Stimulated activated naive CD8-positive, alpha-beta T cell treated with anti-CD3 and anti-CD28 coated beads, Interleukin-15, Interleukin-2, amounts not matched to agents 100 ng/mL and 50 ng/mL, for 24 hours (primary cell): ENCODE measurements around the gene DOCK2.

ENCODE experiments used
- H3K27ac Mint-ChIP-seq: one replicate; pipeline ENCODE4 v1.8.0; 2021; ENCODE audit warnings: mild to moderate bottlenecking, mixed read lengths
- H3K27me3 Mint-ChIP-seq: one replicate; pipeline ENCODE4 v1.8.0; 2021; ENCODE audit warnings: mixed read lengths
- H3K36me3 Mint-ChIP-seq: one replicate; pipeline ENCODE4 v1.8.0; 2021; ENCODE audit warnings: low read depth, mixed read lengths
- H3K4me1 Mint-ChIP-seq: one replicate; pipeline ENCODE4 v1.8.0; 2021; ENCODE audit warnings: low read depth, mixed read lengths
- H3K4me3 Mint-ChIP-seq: one replicate; pipeline ENCODE4 v1.8.0; 2021; ENCODE audit warnings: mild to moderate bottlenecking, mixed read lengths
- H3K9me3 Mint-ChIP-seq: one replicate; pipeline ENCODE4 v1.8.0; 2021; ENCODE audit warnings: mixed read lengths

The DOCK2 gene

GRCh38 chr5:170039830-170040229, 402.8 kb downstream of the DOCK2 start:
- Mint-ChIP-seq H3K36me3 (peaks cover 76% of the 10 kb centered on the region), H3K27me3 (no peaks in the 10 kb centered on the region), H3K4me1 (no peaks in the 10 kb centered on the region), H3K9me3 (no peaks in the 10 kb centered on the region), H3K4me3 (no peak overlapping the region), H3K27ac (no peak overlapping the region)

DNA sequence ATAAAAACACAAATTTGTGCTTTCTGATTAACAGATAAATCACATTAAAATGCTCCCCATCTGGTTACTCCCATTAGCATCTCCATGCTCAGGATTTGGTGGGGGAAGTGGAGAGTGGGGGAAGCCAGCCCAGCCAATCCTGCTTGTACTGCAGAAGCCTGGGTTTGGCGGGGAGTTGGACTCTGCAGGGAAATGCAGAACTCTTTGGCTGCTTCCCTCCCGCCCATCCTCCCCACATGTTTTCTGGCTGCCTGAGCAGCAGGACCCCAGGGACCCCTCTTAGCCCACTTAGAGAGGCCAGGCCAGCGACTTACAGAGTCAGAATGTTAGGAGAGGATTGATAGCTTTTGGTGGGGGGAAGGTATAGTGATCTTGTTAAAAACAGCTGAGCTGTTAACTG, 409.2 kb downstream of the DOCK2 start:
- no peaks in the 10 kb centered on the region for H3K4me1 Mint-ChIP-seq

GRCh38 chr5:170049713-170050112, 412.6 kb downstream of the DOCK2 start:
- peaks cover 84% of the 10 kb centered on the region for H3K36me3 Mint-ChIP-seq
- H3K4me3 Mint-ChIP-seq = no peak overlapping the region
- no peaks in the 10 kb centered on the region for H3K9me3 Mint-ChIP-seq
- H3K27ac Mint-ChIP-seq = no peak overlapping the region
- no peaks in the 10 kb centered on the region for H3K27me3 Mint-ChIP-seq
- no peaks in the 10 kb centered on the region for H3K4me1 Mint-ChIP-seq

More for the DNA sequence above, 409.2 kb downstream of the DOCK2 start:
- H3K4me3 Mint-ChIP-seq = no peak overlapping the region
- H3K9me3 Mint-ChIP-seq = no peaks in the 10 kb centered on the region
- no peaks in the 10 kb centered on the region for H3K27me3 Mint-ChIP-seq
- no peak overlapping the region for H3K27ac Mint-ChIP-seq
- peaks cover 86% of the 10 kb centered on the region for H3K36me3 Mint-ChIP-seq

GRCh38 chr5:170053896-170054295, 416.8 kb downstream of the DOCK2 start:
- H3K9me3 Mint-ChIP-seq = peaks cover 7% of the 10 kb centered on the region
- no peaks in the 10 kb centered on the region for H3K27me3 Mint-ChIP-seq
- peaks cover 96% of the 10 kb centered on the region for H3K36me3 Mint-ChIP-seq
- H3K27ac Mint-ChIP-seq = peak overlapping the region; percentile 65
- H3K4me1 Mint-ChIP-seq = no peaks in the 10 kb centered on the region
- no peak overlapping the region for H3K4me3 Mint-ChIP-seq

GRCh38 chr5:170055606-170056005, 418.5 kb downstream of the DOCK2 start:
- no peak overlapping the region for H3K4me3 Mint-ChIP-seq
- H3K4me1 Mint-ChIP-seq = no peaks in the 10 kb centered on the region
- peaks cover 10% of the 10 kb centered on the region for H3K9me3 Mint-ChIP-seq
- H3K27ac Mint-ChIP-seq = no peak overlapping the region
- H3K36me3 Mint-ChIP-seq = peaks cover 96% of the 10 kb centered on the region
- no peaks in the 10 kb centered on the region for H3K27me3 Mint-ChIP-seq

- H3K9me3 Mint-ChIP-seq = peaks cover 10% of the 10 kb centered on the region
- H3K4me1 Mint-ChIP-seq = no peaks in the 10 kb centered on the region
- peaks cover 93% of the 10 kb centered on the region for H3K36me3 Mint-ChIP-seq
- no peaks in the 10 kb centered on the region for H3K27me3 Mint-ChIP-seq
- H3K27ac Mint-ChIP-seq = no peak overlapping the region
- H3K4me3 Mint-ChIP-seq = no peak overlapping the region
Observed at GRCh38 chr5:170056561-170057267, 419.6 kb downstream of the DOCK2 start.

- Mint-ChIP-seq H3K27ac (no peak overlapping the region), H3K4me1 (no peaks in the 10 kb centered on the region), H3K9me3 (peaks cover 10% of the 10 kb centered on the region), H3K27me3 (no peaks in the 10 kb centered on the region), H3K4me3 (no peak overlapping the region), H3K36me3 (peaks cover 93% of the 10 kb centered on the region)
Observed at GRCh38 chr5:170057311-170057710, 420.2 kb downstream of the DOCK2 start.

DNA sequence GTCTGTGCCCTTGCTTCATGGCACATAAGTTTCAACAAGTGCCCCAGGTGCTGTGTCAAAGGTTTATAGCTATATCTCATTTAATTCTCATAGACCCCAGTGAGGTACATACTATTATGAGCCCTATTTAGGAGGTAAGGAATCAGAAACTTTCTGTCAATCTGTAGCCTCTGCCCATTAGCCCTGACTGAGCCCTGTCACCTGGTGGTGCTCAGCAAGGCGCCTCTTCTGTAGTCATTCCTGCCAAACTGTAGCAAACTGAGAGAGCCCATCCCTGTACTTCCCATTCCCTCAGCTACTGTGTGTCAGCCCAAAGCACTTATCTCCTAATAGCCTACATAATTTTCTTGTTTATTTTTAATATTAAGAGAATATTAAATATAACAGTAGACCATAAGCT, 422.1 kb downstream of the DOCK2 start:
- Mint-ChIP-seq H3K9me3 (peaks cover 10% of the 10 kb centered on the region), H3K27ac (no peak overlapping the region), H3K4me1 (no peaks in the 10 kb centered on the region), H3K27me3 (no peaks in the 10 kb centered on the region), H3K4me3 (no peak overlapping the region), H3K36me3 (peaks cover 86% of the 10 kb centered on the region)

- Mint-ChIP-seq H3K9me3 (no peaks in the 10 kb centered on the region), H3K4me3 (no peak overlapping the region), H3K4me1 (no peaks in the 10 kb centered on the region), H3K36me3 (peaks cover 80% of the 10 kb centered on the region), H3K27me3 (no peaks in the 10 kb centered on the region), H3K27ac (no peak overlapping the region)
Observed at GRCh38 chr5:170067152-170067551, 430.1 kb downstream of the DOCK2 start.

DNA sequence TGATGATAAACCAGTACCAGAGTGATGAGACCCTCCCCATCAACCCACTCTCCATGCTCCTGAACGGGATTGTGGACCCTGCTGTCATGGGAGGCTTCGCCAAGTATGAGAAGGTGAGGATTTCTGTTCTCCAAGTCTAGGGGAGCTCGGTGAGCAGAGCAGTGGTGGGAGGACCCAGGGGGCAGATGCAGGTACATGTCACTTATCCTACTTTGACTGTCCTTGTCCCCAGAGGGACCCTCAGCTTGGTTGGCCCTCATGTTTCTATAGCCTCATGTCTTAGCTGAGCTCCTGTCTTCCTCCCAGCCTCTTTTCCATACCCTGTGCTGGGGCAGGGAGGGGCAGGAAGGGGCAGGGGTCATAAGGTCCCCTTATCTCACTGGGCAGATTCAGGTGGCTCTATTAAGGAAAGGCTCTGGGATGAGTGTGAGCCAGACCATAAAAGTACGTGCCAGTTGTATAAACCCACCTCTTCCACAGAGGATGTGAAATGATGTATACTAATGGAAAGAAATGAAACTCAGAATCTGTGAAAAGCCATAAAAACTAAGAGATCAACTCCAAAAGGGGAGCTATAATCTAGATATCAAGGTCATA, 430.6 kb downstream of the DOCK2 start:
- H3K27ac Mint-ChIP-seq = no peak overlapping the region
- H3K9me3 Mint-ChIP-seq = no peaks in the 10 kb centered on the region
- no peak overlapping the region for H3K4me3 Mint-ChIP-seq
- no peaks in the 10 kb centered on the region for H3K27me3 Mint-ChIP-seq
- H3K4me1 Mint-ChIP-seq = no peaks in the 10 kb centered on the region
- peaks cover 77% of the 10 kb centered on the region for H3K36me3 Mint-ChIP-seq

- Mint-ChIP-seq H3K4me1 (no peaks in the 10 kb centered on the region), H3K9me3 (no peaks in the 10 kb centered on the region), H3K4me3 (no peak overlapping the region), H3K36me3 (peaks cover 65% of the 10 kb centered on the region), H3K27me3 (no peaks in the 10 kb centered on the region), H3K27ac (no peak overlapping the region)
Observed at GRCh38 chr5:170069512-170069911, 432.4 kb downstream of the DOCK2 start.

DNA sequence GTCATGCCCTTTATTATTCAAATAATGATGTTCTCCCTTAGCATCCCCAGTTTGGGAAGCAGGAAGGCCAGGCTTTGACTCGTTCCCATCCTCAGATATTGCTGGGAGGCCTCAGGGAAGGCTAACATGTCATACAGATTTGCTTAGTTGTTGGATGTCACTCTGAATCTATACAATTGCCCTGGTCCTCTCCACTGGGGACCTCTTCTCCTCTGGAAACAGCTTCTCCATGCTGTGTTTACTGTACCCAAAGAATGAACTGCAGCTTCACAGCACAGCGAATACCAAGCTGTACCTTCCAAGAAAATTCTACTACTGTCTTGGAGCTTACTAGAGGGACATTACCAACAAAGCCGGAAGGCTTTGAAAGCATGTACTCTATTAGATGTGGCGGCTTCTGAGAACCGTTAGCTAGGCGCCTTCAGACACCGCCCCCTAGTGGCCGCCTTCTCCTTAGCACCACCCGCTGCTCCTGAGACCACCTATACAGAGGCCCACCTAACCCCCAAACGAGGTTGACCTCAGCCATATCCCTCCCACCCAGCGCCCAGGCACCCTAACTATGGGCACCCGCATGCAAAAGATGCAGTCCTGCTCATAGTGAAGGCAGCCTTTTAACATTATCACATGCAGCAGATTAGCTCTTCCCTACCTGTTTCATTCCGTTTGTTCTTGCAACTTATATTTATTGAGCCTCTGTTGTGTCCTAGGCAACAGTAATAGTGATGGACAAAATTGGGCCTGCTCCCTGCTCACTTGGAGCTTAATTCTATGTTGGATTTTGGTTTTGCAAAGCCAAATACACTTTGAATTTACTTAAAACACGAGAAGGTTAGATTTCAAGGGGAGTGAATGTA, 433.7 kb downstream of the DOCK2 start:
- Mint-ChIP-seq H3K4me1 (no peaks in the 10 kb centered on the region), H3K36me3 (peaks cover 68% of the 10 kb centered on the region), H3K4me3 (no peak overlapping the region), H3K27me3 (no peaks in the 10 kb centered on the region), H3K27ac (no peak overlapping the region), H3K9me3 (no peaks in the 10 kb centered on the region)

GRCh38 chr5:170071748-170072147, 434.7 kb downstream of the DOCK2 start:
- H3K27me3 Mint-ChIP-seq = no peaks in the 10 kb centered on the region
- no peak overlapping the region for H3K27ac Mint-ChIP-seq
- peaks cover 4% of the 10 kb centered on the region for H3K4me1 Mint-ChIP-seq
- peaks cover 70% of the 10 kb centered on the region for H3K36me3 Mint-ChIP-seq
- H3K9me3 Mint-ChIP-seq = no peaks in the 10 kb centered on the region
- no peak overlapping the region for H3K4me3 Mint-ChIP-seq

GRCh38 chr5:170075696-170076095, 438.6 kb downstream of the DOCK2 start:
- Mint-ChIP-seq H3K4me3 (no peak overlapping the region), H3K27ac (no peak overlapping the region), H3K9me3 (no peaks in the 10 kb centered on the region), H3K27me3 (no peaks in the 10 kb centered on the region), H3K4me1 (peaks cover 7% of the 10 kb centered on the region), H3K36me3 (peaks cover 67% of the 10 kb centered on the region)

GRCh38 chr5:170076211-170076610, 439.1 kb downstream of the DOCK2 start:
- Mint-ChIP-seq H3K36me3 (peaks cover 67% of the 10 kb centered on the region), H3K27me3 (no peaks in the 10 kb centered on the region), H3K9me3 (no peaks in the 10 kb centered on the region), H3K4me3 (no peak overlapping the region), H3K4me1 (peaks cover 7% of the 10 kb centered on the region), H3K27ac (no peak overlapping the region)
